Measurements from ENCODE around the gene PPHLN1.

DNA sequence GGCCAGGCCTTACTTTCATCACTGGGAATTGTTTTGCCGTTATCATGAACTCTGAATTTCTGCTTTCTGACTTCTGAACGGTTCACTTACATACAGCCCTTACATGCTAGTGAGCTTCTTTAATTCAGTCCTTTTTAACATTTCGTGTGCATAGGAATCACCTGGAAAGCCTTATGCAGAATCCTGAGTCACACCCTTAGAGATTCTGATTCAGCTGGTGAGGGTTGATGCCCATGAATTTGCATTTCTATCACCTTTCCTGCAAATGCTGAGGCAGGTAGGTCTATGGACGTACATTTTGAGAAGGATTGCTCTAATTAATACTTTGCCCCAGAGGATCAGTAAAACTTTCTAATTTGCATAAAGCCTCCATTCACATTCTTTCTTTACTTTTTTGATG lies 44.0 kb downstream of the PPHLN1 start:
- TF ChIP-seq, protein P1, sequence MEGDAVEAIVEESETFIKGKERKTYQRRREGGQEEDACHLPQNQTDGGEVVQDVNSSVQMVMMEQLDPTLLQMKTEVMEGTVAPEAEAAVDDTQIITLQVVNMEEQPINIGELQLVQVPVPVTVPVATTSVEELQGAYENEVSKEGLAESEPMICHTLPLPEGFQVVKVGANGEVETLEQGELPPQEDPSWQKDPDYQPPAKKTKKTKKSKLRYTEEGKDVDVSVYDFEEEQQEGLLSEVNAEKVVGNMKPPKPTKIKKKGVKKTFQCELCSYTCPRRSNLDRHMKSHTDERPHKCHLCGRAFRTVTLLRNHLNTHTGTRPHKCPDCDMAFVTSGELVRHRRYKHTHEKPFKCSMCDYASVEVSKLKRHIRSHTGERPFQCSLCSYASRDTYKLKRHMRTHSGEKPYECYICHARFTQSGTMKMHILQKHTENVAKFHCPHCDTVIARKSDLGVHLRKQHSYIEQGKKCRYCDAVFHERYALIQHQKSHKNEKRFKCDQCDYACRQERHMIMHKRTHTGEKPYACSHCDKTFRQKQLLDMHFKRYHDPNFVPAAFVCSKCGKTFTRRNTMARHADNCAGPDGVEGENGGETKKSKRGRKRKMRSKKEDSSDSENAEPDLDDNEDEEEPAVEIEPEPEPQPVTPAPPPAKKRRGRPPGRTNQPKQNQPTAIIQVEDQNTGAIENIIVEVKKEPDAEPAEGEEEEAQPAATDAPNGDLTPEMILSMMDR (IDR thresholded peaks at IDR 0.05), result no peak
- TF ChIP-seq ZFX (IDR thresholded peaks at IDR 0.05; ENCODE audit: borderline replicate concordance), result no peak

Data from 22Rv1 (cell line).